NCI-H226 (cell line): Measurements from ENCODE around the gene RERE.

ENCODE experiments used
- DNase-seq: peaks from one replicate; pipeline ENCODE4 v3.0.0-alpha.2; 2015

Gene RERE

GRCh38 chr1:8416881-8417280 lies 400.6 kb downstream of the RERE start:
- no peak for DNase-seq

- no peak for DNase-seq
Measured at GRCh38 chr1:8415526-8416278, 401.7 kb downstream of the RERE start.

DNA sequence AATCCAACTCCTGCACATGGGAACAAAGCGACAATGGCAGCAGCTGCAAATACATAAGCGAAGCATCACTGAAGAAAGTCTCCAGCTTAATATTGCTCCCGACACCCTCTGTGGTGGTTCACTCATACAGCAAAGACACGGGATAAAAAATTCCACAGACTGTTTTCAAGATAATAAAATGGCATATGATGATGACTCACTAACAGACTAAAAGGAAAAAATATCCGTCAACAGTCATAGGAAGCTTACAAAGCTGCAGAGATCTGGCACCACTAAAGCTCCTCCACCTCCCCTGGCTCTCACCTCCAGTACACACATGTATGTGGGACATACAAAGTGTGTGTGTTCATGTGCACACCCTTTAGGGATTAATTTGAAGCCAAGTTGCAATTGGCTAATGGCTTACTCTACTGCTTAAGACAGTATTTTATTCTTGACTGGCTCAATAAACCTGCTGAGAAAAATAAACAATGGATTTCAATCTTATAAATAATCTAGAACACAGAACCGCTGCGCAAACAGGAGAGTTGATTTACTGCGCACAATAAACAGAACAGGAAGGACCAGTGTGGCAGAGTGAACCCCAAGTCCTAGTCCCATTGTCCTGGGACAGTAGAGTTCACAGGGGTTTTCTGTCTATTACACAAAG lies 405.1 kb downstream of the RERE start:
- peak; percentile 85 for DNase-seq

DNA sequence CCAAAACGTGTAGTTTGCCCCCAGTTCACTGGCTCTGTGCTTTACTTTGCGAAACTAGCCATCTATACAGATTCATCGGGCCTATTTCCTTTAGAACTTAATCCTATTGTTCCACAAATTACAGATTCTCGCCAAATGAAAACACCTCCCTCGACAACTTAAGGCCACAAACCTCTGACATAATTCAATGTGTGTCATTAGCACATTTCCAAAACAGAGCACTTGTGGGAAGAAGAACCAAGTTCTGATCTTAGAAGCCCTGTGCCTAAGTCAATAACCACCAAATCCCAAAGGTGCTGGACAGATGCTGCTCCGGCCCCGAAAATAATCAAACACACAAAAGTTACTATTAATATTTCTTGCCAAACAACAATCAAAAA lies 405.6 kb downstream of the RERE start:
- DNase-seq, result no peak

GRCh38 chr1:8410791-8411190 lies 406.6 kb downstream of the RERE start:
- DNase-seq, result no peak

GRCh38 chr1:8409606-8410005 lies 407.8 kb downstream of the RERE start:
- DNase-seq, result no peak

GRCh38 chr1:8409106-8409505 lies 408.3 kb downstream of the RERE start:
- peak; percentile 19 for DNase-seq

GRCh38 chr1:8408151-8408839 lies 409.1 kb downstream of the RERE start:
- DNase-seq, result peak; percentile 76

- DNase-seq, result no peak
Measured at GRCh38 chr1:8407652-8408051, 409.8 kb downstream of the RERE start.

DNA sequence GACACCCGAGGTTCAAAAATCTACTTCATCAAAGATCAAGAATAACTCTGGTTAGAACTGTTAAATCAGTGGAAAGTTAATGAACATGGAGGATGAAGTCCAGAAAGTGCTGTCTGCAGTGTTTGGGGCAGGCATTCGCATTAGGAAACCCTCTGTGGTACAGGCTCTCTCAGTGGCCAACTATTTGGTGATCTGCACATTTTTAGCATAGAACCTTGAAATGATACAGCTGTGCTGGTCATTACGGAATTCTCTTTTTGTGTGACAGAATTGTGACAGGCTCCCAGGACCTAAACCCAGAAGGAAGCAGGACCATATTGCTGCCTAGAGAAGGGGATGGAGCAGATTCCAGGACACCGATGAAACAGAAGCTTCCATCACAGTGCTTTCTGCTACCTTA lies 410.5 kb downstream of the RERE start:
- no peak for DNase-seq

- DNase-seq, result no peak
Measured at GRCh38 chr1:8406011-8406410, 411.4 kb downstream of the RERE start.

- no peak for DNase-seq
Measured at GRCh38 chr1:8404460-8405370, 412.7 kb downstream of the RERE start.

DNA sequence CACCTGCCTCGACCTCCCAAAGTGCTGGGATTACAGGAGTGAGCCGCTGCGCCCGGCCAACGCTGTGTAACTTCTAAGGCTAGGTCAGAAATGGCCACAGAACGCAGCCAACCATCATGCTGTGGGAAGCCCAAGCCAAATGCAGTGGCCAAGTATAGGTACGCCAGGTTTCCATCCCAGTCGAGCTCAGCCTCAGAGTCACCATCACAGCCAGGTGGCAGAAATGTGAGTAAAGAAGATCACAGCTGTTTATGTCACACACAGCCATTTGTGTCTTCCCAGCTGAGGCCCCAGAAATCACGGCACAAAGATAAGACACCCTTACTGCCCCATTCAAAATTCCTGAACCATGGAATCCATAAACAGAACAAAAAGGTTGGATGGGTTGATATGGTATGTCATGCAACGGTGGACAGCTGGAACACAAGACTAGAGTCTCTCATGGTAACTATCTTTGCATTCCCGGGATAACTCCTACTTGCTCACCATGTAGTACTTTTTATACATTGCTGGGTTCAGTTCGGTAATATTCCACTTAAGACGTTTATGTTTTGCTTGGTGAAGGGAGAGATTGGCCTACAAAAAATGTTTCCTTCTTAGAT lies 415.2 kb downstream of the RERE start:
- DNase-seq, result no peak

- no peak for DNase-seq
Measured at GRCh38 chr1:8398677-8399076, 418.8 kb downstream of the RERE start.

DNA sequence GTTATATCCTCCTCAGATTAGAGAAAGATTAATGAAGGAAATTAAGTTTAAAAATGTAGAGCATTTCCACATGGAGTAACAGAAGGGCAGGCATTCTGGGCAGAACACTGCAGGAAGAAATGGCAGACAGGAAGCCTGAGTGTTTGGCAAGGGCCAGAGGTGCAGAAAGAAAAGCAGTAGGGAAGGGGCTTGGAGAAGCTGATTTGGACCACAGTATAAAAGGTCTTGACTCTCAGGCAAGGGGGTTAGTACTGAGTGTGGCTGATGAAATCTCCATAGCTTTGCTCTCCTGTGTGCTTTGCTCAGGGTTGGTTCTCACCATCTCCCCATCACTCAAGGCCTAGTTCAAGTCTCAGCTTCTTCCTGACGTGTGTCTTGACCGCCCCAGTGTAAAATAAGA lies 419.4 kb downstream of the RERE start:
- DNase-seq, result no peak

DNA sequence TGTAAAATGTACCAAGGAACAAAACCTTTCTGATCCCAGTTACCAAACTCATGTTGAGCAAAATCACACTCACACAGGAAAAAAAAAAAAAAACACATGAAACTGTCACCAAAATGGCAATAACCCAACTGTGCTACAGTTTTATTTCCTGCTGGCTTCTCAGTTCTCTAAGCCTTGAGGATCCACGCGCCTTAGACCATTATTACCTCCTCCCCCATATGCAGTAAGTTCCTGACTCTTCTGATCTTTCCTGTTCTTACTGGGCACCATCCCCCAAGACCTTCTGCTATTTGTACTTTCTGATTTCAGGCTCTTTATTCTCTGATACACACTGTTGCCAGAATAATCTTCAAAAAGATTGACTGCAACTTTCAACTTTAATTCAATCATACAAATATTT lies 419.9 kb downstream of the RERE start:
- peak; percentile 12 for DNase-seq

- DNase-seq, result peak; percentile 98
Measured at GRCh38 chr1:8396786-8397406, 420.5 kb downstream of the RERE start.

- peak; percentile 74 for DNase-seq
Measured at GRCh38 chr1:8396083-8396785, 421.2 kb downstream of the RERE start.

DNA sequence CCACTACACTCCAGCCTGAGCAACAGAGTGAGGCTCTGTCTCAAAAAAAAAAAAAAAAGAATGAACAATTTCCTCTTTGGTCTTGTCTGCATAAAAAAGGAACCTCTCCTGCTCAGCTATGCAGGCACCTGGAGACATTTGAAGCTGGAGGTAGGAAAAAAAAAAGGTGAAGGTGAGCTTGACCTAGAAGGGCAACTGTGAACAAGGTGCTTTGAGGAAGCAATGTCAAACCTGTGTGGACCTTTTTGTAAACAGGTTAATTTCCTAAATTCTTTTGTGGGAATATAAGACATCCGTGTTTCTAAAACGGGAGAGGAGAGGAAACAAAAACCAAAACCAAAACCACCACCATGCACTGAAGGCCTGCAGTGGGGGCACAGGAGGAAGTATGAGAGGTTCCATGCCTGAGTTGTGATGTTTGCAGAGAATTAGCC lies 422.0 kb downstream of the RERE start:
- DNase-seq, result no peak

DNA sequence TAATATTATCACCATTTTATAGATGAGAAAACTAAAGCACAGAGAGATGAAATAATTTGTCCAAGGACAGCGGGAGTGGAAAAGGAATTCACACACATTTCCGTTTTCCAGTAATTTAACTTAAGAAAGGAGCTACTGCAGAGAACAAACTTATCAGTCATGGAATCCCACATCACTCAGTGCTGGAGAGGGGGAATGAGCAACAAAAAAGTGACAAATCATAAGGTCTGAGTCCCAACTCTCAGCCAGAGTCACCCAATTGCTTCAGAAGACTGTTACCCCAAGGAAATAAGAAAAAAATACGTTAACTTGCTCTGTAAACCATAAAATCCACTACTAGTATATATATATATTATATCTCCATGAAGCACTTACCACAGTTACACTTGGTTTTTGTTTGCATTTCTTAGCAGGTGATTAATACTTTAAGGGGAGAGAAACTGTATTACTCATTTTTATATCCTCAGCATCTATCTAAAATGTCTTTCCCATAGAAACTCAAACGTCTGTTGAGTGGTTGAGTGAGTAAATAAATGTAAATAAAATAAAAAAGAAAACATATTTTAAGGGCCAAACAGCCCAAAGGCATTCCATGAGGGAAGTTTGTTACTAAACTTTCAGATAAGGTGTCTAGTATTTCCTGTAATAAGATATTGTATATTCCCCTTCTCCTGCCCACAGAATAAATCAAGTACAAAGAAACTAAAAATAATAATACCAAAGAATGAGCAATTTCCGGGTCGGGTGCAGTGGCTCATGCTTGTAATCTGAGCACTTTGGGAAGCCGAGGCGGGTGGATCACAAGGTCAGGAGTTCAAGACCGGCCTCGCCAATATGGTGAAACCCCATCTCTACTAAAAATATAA lies 422.8 kb downstream of the RERE start:
- DNase-seq, result peak; percentile 85
